NCI-H345 (cell line): Measurements from ENCODE around the gene PCCA.
A peak's percentile ranks its signal among the peaks of the same experiment; 100 is the strongest.
"Not testable (repeated sequence)": the region's sequence is repeated elsewhere in the genome, so short reads cannot be mapped to it uniquely, and the experiment has no call there.

Experiments
- DNase-seq: peaks from one replicate; lab custom pipeline; 2025; lab: John Stamatoyannopoulos, UW

Gene PCCA

GRCh38 chr13:100306030-100306429, 217.1 kb downstream of the PCCA start:
- no peak for DNase-seq

DNA sequence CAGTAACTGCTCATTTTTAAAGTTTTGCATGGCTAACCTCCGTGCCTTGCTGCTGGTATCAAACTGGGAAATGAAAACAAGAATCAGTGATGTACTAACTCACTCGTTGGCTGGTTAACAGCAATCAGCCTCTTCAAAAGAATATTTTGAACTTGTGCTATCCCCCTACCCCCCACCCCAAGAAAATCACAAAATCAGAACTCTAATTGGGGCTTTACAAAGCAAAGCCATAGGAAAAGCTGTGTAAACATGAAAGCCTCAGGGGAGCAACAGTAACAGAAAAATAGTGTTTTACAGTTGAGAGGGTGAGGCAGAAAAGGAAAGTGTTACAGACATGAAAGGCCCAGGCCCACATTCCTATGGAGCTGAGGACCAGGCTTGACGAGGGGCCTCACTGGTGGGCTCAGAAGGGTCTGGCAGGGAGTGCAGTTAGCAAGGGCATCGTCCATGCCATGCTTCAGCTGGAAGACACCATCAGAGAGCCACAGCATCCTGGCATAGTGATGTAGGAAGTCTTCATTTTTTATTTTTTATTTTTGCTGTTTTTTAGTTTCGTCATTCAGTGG, 217.6 kb downstream of the PCCA start:
- DNase-seq: no peak

DNA sequence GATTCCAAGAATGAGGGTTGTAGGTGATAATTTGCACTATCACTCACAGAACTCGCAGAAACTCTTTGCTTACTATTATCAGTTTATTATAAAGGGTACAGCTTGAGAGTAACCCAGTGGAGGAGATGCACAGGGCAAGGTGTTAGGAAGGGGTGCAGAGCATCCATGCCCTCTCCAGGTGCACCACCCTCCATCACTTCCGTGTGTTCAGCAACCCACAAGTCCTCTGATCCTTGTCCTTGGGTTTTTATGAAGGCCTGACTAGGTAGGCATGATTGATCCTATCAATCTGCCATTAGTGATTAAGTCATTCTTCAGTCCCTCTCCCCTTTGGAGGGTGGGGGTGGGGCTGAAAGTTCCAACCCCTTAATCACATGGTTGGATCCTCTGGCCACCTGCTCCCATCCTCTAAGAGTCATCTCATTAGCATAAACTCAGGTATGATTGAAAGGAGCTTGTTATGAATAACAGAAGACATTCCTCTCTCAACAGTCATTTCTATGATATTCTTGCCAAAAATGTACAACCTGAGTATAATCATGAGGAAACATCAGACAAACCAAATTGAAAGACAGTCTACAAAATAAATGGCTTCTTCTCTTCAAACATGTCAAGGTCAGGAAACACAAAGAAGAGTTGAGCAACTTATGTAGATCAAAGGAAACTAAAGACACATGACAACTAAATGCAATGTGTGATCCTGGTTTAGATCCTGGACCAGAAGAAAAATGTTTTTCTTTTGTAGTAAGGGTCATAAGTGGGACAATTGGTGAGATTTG, 225.4 kb downstream of the PCCA start:
- DNase-seq: no peak

- DNase-seq: no peak
Observed at GRCh38 chr13:100315522-100315921, 226.6 kb downstream of the PCCA start.

- not testable (repeated sequence) for DNase-seq
Observed at GRCh38 chr13:100318473-100318872, 229.6 kb downstream of the PCCA start.

GRCh38 chr13:100323937-100324336, 235.0 kb downstream of the PCCA start:
- no peak for DNase-seq

- DNase-seq: no peak
Observed at GRCh38 chr13:100330662-100331061, 241.8 kb downstream of the PCCA start.

DNA sequence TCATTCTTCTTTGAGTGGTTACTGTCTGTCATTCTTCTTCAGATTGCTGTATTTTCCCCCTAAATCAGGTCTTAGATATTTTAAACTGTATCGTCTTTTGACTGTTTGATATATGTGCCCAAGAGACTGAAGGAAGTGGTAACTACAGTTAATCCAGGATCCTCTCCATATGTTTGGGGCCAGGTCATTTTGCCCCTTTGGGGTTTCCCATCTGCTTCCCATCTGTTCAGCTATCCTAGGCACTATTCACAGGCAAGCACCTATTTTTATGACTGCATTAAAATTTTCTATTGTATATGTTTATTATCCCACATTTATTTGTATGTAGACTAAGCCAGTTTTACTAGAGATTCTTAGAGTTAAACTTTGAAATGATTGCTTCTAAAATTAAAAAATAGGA, 244.2 kb downstream of the PCCA start:
- no peak for DNase-seq

DNA sequence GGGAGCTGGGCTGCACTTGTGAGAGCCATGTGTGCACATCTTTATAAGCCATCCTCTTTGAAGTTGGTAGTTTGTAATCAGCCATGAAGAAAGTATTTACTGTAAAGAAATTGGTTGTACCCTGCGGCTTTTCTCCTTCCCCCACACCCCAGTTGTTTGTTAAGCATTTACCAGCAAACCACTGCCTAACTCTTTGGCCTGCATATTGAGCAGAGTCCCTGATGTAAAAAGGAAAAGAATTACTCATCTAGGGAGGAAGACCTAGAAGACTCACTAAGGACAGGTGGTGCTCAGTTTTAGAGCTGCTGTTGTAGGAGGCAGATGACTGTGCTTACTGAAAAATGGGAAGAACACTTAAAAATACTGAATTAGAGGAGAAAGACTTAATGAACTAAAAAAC, 245.3 kb downstream of the PCCA start:
- DNase-seq: no peak

DNA sequence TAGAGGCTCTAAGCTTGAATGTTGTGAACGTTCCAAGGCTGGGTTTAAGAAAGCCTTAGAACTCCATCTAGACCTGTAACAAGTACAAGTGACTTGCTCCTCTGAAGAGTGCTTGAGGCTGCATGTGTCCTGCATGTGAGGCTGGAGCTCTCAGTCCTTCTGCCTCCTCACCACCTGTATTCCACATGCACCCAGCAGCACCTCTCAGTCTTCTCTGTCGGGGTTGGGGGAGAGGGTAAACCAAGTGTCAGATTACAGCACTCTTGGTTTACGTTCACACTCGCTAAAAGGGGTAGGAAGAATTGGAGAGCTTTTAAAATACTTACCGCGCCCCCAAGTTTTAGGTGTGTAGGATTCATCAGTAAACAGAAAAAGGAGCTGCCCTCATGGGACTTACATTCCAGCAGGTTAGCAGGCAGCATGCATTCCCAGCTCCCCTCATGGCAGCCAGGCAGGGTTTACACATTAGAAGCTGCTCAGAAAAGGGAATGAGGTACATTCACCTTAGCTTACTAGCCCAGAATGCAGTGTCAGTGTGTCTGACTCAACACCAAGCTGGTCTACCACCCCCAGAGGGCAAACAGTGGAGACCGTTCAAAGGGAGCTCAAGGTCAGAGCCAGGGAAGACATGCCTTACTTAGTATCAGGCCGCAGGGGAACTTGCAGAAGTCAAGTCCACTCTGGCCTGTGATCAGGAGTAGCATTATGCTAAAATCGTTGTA, 248.1 kb downstream of the PCCA start:
- DNase-seq: no peak

- no peak for DNase-seq
Observed at GRCh38 chr13:100338275-100338674, 249.4 kb downstream of the PCCA start.

GRCh38 chr13:100339411-100339940, 250.6 kb downstream of the PCCA start:
- DNase-seq: no peak

DNA sequence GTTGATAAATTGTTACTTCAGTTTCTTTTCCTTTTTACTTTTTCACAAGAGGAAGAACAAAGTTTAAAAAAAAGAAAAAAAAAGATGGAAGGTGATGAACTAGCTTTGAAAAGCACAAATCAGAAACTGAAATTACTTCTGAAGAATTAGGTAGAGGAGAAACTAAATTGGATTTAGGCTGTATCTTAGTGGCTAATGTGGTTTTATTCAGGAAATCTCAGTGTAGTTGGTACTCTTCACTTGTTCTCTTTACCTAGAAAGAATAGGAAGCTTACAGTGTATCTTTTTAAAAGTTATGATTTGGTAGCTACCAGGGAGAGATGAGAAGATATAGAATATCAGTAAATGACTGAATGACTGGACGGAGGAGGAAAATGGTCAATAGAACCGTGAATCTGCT, 252.0 kb downstream of the PCCA start:
- no peak for DNase-seq

DNA sequence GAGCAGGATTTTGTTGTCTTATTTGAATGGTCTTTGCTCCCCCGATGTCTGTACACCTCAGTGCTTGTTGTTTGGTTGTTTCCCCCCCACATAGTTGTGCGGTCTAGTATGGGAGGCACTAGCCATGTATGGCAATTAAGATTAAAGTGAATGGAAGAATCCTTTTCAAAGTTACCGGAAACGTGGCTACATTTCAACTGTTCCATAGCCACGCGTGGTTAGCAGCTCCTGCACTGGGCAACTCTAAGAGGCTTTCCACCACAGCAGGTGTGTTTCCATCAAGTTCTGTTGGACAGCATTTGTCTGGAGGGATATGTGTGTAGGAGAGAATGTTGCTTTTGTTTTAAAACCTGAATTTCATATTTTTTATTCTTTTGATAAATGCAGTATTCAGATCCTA, 252.4 kb downstream of the PCCA start:
- no peak for DNase-seq

DNA sequence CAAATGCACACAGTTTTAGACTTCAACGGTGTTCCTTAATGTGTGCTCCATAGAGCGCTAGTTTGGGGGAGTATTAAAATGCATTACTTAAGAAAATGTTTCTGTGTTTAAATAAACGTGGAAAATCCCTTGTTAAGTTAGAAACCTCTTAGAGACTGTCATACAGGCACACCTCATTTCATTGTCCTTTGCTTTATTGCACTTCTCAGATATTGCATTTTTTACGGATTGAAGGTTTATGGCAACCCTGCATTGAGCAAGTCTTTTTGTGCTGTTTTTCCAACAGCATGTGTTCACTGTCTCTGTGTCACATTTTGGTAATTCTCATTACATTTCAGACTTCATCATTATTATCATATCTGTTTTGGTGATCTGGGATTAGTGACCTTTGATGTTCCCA, 255.7 kb downstream of the PCCA start:
- no peak for DNase-seq

DNA sequence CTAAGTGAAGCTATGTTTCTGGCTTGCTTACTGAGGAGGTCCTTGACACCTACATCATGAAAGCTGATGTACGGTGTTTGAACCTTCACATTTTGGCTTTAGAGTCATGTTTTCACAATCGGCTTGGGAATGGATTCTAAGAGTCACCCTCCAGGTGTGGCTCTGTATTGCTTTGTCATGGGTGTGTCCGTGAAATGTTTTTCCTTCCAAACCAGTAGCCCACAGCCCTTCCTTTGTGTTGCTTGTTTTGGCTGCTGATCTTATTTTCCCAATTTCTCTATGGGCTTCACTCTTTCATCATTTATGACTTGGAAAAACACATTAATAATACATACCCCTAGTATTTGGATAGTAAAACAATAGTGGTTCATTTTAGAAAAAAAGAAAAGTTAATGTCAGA, 259.1 kb downstream of the PCCA start:
- DNase-seq: peak; percentile 5

GRCh38 chr13:100349594-100349993, 260.7 kb downstream of the PCCA start:
- DNase-seq: peak; percentile 39

- DNase-seq: peak; percentile 54
Observed at GRCh38 chr13:100350601-100351000, 261.7 kb downstream of the PCCA start.

GRCh38 chr13:100356426-100356825, 267.5 kb downstream of the PCCA start:
- DNase-seq: no peak

DNA sequence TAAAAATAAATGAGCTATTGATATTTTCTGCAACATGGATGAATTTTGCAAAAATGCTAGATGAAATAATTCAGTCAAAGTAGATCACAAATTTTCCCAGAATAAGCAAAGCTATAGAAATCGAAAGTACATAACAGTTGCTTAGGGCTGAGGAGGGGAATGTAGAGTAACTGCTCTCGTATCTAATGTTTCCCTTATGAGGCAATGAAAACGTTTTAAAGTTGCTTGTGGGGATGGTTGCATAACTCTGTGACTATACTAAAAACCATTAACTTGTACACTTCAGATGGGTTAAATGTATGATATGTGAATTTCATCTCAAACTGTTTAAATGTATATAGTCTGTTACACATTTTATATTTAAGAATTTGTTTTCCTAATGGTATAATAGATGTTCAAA, 268.0 kb downstream of the PCCA start:
- DNase-seq: no peak

- DNase-seq: no peak
Observed at GRCh38 chr13:100357764-100358163, 268.9 kb downstream of the PCCA start.

- no peak for DNase-seq
Observed at GRCh38 chr13:100361504-100361903, 272.6 kb downstream of the PCCA start.

- DNase-seq: no peak
Observed at GRCh38 chr13:100362371-100362770, 273.5 kb downstream of the PCCA start.
